Endothelial cell of hepatic sinusoid (primary cell): Measurements from ENCODE around the gene OR5M10.
"Not testable (repeated sequence)": the region's sequence is repeated elsewhere in the genome, so short reads cannot be mapped to it uniquely, and the experiment has no call there.

Experiments
- in situ Hi-C: cut with HindIII; loops from 2 replicates; pipeline ENCODE4 v1.10.0; 2017; ENCODE audit warnings: low sequenced_read_pairs

The OR5M10 gene

GRCh38 chr11:56577621-56578020 is at the start of gene OR5M10:
Gene OR5M10 (minus strand): TSS chr11:56577721. CDS start chr11:56577721, 0 bp downstream.
- in situ Hi-C loops = no loop called here

GRCh38 chr11:56625946-56626345 is 48.4 kb upstream of the OR5M10 start:
- in situ Hi-C loops = no loop called here

- in situ Hi-C loops = no loop called here
Measured at GRCh38 chr11:56624661-56625110, 47.2 kb upstream of the OR5M10 start.

- in situ Hi-C loops = no loop called here
Measured at GRCh38 chr11:56611174-56611573, 33.7 kb upstream of the OR5M10 start.

DNA sequence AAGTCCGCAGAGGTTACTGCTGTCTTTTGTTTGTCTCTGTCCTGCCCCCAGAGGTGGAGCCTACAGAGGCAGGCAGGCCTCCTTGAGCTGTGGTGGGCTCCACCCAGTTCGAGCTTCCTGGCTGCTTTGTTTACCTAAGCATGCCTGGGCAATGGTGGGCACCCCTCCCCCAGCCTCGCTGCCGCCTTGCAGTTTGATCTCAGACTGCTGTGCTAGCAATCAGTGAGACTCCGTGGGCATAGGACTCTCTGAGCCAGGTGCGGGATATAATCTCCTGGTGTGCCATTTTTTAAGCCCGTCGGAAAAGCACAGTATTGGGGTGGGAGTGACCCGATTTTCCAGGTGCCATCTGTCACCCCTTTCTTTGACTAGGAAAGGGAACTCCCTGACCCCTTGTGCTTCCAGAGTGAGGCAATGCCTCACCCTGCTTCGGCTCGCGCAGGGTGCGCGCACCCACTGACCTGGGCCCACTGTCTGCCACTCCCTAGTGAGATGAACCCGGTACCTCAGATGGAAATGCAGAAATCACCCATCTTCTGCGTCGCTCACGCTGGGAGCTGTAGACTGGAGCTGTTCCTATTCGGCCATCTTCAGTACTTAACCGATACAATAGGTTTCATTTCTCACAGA is 14.7 kb upstream of the OR5M10 start:
- in situ Hi-C loops = not testable (repeated sequence)

DNA sequence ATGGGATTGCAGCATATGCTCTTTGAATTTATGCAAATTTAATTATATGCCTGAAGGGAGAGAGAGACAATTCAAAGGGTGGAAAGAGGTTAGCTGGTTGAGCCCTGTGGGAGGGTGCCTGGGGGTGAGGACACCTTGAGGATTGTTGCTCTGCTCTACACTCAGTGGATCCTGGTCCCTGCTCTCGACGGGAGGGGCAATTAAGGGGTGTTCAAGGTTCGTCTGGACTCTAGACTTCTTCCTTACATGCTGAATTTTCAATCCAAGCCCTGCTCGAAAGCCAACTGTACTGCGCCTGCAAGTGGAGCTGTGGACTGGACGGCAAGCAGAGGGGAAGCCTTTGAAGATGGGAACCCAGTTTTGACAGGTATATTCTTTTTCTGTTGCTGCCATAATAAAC is 18.9 kb downstream of the OR5M10 start:
- in situ Hi-C loops = no loop called here

GRCh38 chr11:56554691-56555090 is 22.8 kb downstream of the OR5M10 start:
- in situ Hi-C loops = not testable (repeated sequence)

DNA sequence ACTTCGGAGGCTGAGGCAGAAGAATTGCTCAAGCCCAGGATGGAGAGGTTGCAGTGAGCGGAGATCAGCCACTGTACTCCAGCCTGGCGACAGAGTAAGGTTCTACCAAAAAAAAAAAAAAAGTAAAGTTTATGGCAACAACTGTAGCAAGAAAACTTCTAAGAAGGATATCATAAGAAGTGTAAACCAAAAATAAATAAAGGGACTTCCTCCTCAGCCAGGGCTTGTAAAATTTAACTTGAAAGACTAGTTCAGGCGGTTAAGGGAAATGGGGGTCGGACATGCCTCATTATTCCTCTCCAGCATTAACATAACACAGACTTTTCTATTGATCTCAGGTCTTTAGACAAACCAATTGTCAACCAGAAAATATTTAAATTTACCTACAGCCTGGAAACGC is 32.0 kb downstream of the OR5M10 start:
- in situ Hi-C loops = no loop called here

- in situ Hi-C loops = no loop called here
Measured at GRCh38 chr11:56543739-56544138, 33.8 kb downstream of the OR5M10 start.

DNA sequence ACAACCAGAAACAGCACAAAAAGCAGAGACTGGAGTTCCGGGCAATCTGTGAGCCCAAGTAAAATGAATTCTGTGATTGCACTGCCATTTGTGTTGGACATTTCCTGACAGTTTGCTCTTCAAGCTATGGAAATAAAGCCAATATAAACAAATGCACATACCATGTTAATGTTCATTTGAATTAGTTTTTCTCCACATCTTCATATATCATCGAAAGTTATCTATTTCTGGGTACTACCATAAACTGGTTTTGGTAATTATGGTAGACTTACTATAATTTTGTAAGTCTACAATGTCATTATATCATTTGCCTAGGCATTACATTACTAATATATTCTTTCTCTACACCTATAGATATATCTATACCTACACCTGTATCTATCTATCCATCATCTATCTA is 34.4 kb downstream of the OR5M10 start, which contains the start of gene OR5M11:
OR5M11 (minus strand) TSS at position 101 of the 400 bp plus-strand sequence; CDS start at position 101, 0 bp downstream.
- in situ Hi-C loops = no loop called here

DNA sequence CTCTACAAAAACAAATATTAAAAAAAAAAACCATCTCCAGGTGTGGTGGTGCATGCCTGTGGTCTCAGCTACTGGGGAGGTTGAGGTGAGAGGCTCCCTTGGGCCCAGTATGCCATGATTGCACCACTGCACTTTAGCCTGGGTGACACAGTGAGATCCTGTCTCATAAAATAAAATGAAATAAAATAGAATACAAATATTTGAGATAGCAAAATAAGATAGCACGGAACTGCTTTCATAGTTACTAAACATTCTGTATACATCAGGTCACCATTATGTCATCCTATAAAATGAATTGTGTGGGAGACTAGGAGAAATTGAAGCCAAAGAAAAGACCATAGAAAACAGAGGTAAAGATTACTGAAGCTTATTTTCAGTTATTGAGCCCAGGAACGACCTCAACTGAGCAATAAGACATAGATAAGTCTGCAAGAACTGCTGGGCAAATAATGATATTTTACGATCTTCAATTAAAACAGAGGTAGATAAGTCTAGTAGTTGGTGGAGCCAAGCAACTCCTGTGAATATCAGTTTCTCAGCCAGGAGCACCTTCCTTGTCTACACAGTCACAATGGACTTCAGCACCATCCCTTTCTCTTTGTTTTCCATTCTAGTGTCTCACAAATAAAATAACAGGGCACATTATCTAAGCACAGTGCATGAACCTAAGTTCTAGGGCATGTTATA is 44.3 kb downstream of the OR5M10 start:
- in situ Hi-C loops = no loop called here

DNA sequence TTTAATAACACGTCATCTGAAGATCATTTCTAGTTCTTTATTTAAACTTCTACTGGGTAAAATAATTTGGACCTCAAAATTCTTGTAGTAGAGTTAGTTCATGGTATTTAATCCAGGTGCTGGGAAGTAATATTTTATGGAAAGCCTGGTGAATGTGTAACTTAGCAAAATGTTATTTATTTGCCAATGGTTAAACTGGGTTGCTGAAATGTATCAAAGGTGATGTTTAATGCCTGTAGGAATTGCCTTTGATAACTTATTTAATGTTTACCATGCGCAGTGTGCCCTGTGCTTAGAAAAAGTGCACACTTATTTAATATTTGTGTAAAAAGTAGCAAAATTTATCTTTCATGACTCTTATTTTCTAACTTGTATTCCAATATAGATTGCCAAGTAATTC is 45.7 kb downstream of the OR5M10 start:
- in situ Hi-C loops = no loop called here
